ENCODE data around the gene SLC7A10. TPM values are rescaled to one million over a fixed set of nuclear protein-coding genes. Genes with fewer than 3 reads are reported as not detected.

The SLC7A10 gene
- not detected in 2 replicates for total RNA-seq

GRCh38 chr19:33225458-33225926, at the start of gene SLC7A10:
TSS of gene SLC7A10 (minus strand) at chr19:33225850. CDS start at chr19:33225703, 147 bp downstream.

GRCh38 chr19:33193865-33194362, 31.7 kb downstream of the SLC7A10 start, which contains the start of gene LRP3:
TSS of gene LRP3 (plus strand) at chr19:33194330. CDS start at chr19:33194786, 456 bp downstream.

Other genes starting within 250 kb of the SLC7A10 start
- 2.2 and 3.0 TPM in 2 replicates for gene RHPN2, start 161.0 kb downstream of the SLC7A10 start, total RNA-seq
- 7.3 and 9.2 TPM in 2 replicates for gene GPATCH1, start 144.7 kb downstream of the SLC7A10 start, total RNA-seq
- gene WDR88, start 93.7 kb downstream of the SLC7A10 start, total RNA-seq: not detected in 2 replicates
- 36.2 and 60.9 TPM in 2 replicates for gene LRP3, start 31.5 kb downstream of the SLC7A10 start, total RNA-seq
- 0.15 and 0.66 TPM in 2 replicates for gene CEBPA, start 76.7 kb upstream of the SLC7A10 start, total RNA-seq
- 19.5 and 20.2 TPM in 2 replicates for gene CEBPG, start 147.9 kb upstream of the SLC7A10 start, total RNA-seq

Measured in smooth muscle cell of trachea (primary cell).